Breast epithelium (tissue), 4 donors: ENCODE data around the gene CLSTN3. TPM values are rescaled to one million over a fixed set of nuclear protein-coding genes. Genes with fewer than 3 reads are reported as not detected.
A peak's percentile ranks its signal among the peaks of the same experiment; 100 is the strongest.

Experiments used
- DNase-seq, 2 donors: peaks; one replicate each; pipeline ENCODE4 v3.0.0-alpha.2; 2019; ENCODE audit warnings: low spot score in 2 of 2
- H3K27ac ChIP-seq, 2 donors: fragments of 200-600 bp; sonication (generic) in 1 of 2; one replicate each; pipeline ENCODE4 v1.5.1; 2016 to 2019; ENCODE audit warnings: mild to moderate bottlenecking in 1 of 2
- H3K27me3 ChIP-seq, 2 donors: fragments of 200-600 bp; sonication (generic) in 1 of 2; one replicate each; pipeline versions ENCODE4 v1.5.1 to v1.6.0; 2017 to 2019; ENCODE audit warnings: control low read depth in 1 of 2, mild to moderate bottlenecking in 1 of 2
- H3K36me3 ChIP-seq: fragments of 200-600 bp; one replicate; pipeline ENCODE4 v1.5.1; 2019
- H3K4me1 ChIP-seq, 2 donors: fragments of 200-600 bp; sonication (generic); one replicate each; pipeline ENCODE4 v1.5.1; 2016 to 2019; ENCODE audit warnings: control low read depth in 1 of 2
- H3K4me3 ChIP-seq, 3 donors: fragments of 200-600 bp; sonication (generic); 1 replicate in 2 of 3; 2 replicates in 1 of 3; pipeline ENCODE4 v1.5.1; 2016 to 2019; ENCODE audit warnings: mild to moderate bottlenecking in 3 of 3, moderate library complexity in 2 of 3
- H3K9me3 ChIP-seq, 2 donors: fragments of 200-600 bp; sonication (generic) in 1 of 2; one replicate each; pipeline ENCODE4 v1.5.1; 2016 to 2019; ENCODE audit warnings: control low read depth in 1 of 2
- POLR2A ChIP-seq: fragments of 450-650 bp; IDR thresholded peaks from one replicate; pipeline ENCODE4 v1.6.1; 2016; ENCODE audit warnings: antibody characterized with exemption, mild to moderate bottlenecking, moderate library complexity
- POLR2AphosphoS5 ChIP-seq, 3 donors: sonication (generic); formaldehyde crosslinking; IDR thresholded peaks; one replicate each; pipeline ENCODE4 v1.6.1; 2017; ENCODE audit warnings: antibody characterized with exemption in 3 of 3
- intact Hi-C: fragments of 100-400 bp; cut with DNase I; formaldehyde crosslinking; loops from one replicate; pipeline ENCODE4 v1.15.1; 2023; ENCODE audit warnings: low total_unique reads
- total RNA-seq, 3 donors: library from RNA; depleted of rRNA; stranded (reverse); fragments of >200 nt; gene quantifications; one replicate each; pipeline ENCODE4 v1.1.0, GENCODE V29; 2016
- TF ChIP-seq, protein P1 (sequence below), 3 donors: fragments of 450-650 bp; IDR thresholded peaks; one replicate each; pipeline ENCODE4 v1.5.1; 2016 to 2017; ENCODE audit warnings: antibody characterized with exemption in 3 of 3, mild to moderate bottlenecking in 3 of 3, moderate library complexity in 3 of 3

The CLSTN3 gene
- total RNA-seq, 3 donors from 2014 or later, result 23.9 to 58.7 (median 40.3) TPM

DNA sequence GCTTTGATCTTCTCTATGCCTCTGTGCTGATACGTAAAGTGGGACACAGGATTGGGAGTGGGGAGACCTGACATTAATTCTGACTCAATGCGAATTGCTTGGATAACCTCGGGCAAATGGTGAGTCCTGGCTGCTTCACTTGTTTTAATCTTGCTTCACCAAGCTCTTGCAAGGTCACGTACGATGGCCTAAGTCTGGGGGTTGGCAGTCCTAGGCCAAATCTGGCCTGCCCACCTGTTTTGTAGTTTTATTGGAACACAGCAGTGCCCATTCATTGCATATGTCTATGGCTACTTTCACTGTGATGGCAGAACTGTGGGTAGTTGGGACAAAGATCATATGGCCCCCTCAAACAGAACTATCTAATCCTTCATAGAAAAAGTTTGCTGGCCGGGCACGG, 13.4 kb downstream of the CLSTN3 start:
- no peaks in the 10 kb centered on the region for H3K27me3 ChIP-seq
- no peak overlapping the region for H3K27ac ChIP-seq
- peak in 1 of 2 donors; percentile 7 for DNase-seq
- no peaks in the 10 kb centered on the region for H3K9me3 ChIP-seq
- TF ChIP-seq POLR2A (no peak), POLR2AphosphoS5 (IDR thresholded peaks at IDR 0.05) (no peak)
- TF ChIP-seq, protein P1, sequence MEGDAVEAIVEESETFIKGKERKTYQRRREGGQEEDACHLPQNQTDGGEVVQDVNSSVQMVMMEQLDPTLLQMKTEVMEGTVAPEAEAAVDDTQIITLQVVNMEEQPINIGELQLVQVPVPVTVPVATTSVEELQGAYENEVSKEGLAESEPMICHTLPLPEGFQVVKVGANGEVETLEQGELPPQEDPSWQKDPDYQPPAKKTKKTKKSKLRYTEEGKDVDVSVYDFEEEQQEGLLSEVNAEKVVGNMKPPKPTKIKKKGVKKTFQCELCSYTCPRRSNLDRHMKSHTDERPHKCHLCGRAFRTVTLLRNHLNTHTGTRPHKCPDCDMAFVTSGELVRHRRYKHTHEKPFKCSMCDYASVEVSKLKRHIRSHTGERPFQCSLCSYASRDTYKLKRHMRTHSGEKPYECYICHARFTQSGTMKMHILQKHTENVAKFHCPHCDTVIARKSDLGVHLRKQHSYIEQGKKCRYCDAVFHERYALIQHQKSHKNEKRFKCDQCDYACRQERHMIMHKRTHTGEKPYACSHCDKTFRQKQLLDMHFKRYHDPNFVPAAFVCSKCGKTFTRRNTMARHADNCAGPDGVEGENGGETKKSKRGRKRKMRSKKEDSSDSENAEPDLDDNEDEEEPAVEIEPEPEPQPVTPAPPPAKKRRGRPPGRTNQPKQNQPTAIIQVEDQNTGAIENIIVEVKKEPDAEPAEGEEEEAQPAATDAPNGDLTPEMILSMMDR (IDR thresholded peaks at IDR 0.05), result no peak
- no peak overlapping the region for H3K4me3 ChIP-seq
- no peaks in the 10 kb centered on the region for H3K36me3 ChIP-seq
- intact Hi-C loops, result no loop called here
- no peaks in the 10 kb centered on the region for H3K4me1 ChIP-seq

DNA sequence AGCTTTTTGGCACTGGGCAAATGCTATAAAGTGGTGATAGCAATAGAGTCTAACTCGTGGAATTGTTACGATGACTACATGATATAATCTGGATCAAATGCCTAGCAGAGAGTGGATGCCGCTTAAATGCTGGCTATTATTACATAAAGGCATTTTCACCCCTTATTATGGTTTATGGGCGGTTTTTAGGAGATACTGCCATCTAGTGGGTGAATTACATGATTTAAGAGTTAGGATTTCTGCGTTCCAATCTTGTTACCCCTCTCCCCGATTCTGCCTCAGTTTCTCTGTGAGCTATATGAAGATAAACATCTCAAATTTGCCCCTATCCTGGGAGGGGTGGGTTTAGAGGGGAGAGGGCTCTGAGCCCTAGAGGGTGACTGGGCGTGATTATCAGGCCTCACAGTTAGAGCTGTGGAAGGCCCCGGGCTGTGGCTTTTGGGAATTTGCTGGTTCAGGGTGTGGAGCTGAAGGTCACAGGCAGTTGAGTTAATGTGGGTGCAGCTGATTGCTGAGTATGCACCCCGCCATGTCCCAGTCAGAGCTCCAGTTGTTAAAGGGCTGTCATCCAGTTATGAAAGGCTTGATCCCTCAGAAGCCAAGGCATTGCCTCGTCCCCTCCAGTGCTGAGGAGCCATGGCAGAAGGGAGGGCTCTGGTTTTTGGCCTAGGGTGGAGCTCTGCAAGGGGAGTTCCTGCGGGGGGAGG, 14.4 kb downstream of the CLSTN3 start:
- Histone ChIP-seq H3K27me3 (no peaks in the 10 kb centered on the region), H3K36me3 (peaks cover 3% of the 10 kb centered on the region), H3K9me3 (no peaks in the 10 kb centered on the region), H3K4me1 (no peaks in the 10 kb centered on the region), H3K4me3 (no peak overlapping the region), H3K27ac (peak overlapping the region in 1 of 2 donors; percentile 77)
- no peak for TF ChIP-seq POLR2A
- TF ChIP-seq, protein P1 (IDR thresholded peaks at IDR 0.05), result peak in 2 of 3 donors; percentile 25 to 37
- no peak for DNase-seq
- intact Hi-C loops, result no loop called here

DNA sequence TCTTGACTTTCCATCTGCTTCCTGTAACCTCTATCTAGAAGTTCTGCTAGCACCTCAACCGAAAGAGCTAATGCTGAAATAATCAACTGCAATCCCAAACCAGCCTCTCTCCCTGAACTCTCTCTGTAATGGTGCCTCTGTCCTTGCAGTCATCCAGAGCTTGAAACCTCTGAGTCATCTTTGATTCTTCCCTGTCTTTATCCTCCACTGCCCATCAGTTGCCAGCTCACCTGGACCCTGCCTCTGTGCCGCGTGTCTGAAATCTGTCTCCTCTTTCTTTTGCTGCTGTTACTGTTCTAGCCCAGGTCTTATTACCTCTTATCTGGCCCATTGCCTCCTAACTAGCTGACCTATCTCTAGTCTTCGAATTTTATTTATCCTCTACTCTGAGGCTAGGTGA, 15.5 kb downstream of the CLSTN3 start:
- Histone ChIP-seq H3K27me3 (no peaks in the 10 kb centered on the region), H3K36me3 (peaks cover 5% of the 10 kb centered on the region), H3K9me3 (no peaks in the 10 kb centered on the region), H3K27ac (no peak overlapping the region), H3K4me3 (no peak overlapping the region), H3K4me1 (no peaks in the 10 kb centered on the region)
- TF ChIP-seq POLR2AphosphoS5 (IDR thresholded peaks at IDR 0.05), result no peak
- TF ChIP-seq, protein P1 (IDR thresholded peaks at IDR 0.05), result no peak
- TF ChIP-seq POLR2A, result no peak
- intact Hi-C loops, result no loop called here
- DNase-seq, result no peak

DNA sequence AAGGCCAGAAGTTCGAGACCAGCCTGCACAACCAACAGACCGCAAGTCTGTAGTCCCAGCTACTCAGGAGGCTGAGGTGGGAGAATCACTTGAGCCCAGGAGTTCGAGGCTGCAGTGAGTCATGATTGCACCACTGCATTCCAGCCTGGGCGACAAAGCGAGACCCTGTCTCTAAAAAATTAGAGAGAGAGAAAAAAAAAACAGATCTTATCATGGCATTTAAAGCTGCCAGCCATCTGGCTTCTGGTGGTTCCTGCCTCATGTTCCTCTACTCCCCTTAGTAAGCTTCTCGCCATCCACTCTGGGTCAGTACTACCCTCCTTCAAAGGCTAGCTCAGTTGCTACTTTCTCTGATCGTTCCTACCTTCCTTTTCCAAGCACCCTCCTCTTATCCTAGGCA, 16.1 kb downstream of the CLSTN3 start:
- Histone ChIP-seq H3K27ac (no peak overlapping the region), H3K27me3 (no peaks in the 10 kb centered on the region), H3K36me3 (peaks cover 5% of the 10 kb centered on the region), H3K4me3 (no peak overlapping the region), H3K4me1 (no peaks in the 10 kb centered on the region), H3K9me3 (no peaks in the 10 kb centered on the region)
- no peak for TF ChIP-seq POLR2A
- TF ChIP-seq, protein P1 (IDR thresholded peaks at IDR 0.05), result no peak
- intact Hi-C loops, result no loop called here
- no peak for DNase-seq

DNA sequence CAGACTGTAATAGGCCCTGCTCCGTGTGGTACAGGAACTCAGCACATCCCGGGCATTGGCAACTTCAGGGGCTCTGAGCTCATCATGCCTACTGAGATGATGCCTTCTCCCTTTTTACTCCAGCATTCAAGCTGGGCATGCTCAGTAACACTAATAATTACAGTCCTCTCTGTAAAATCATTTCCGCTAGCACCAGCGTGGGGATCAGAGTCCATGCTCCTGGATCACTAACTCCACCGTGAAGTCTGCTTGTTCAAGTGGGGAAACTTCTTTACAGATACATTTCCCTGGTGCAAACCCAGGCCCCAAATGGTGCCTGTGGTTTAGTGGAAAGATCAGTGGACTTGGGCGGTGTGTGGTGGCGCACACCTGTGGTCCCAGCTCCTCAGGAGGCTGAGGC, 16.7 kb downstream of the CLSTN3 start:
- TF ChIP-seq POLR2A (no peak), POLR2AphosphoS5 (IDR thresholded peaks at IDR 0.05) (no peak)
- TF ChIP-seq, protein P1 (IDR thresholded peaks at IDR 0.05), result no peak
- Histone ChIP-seq H3K9me3 (no peaks in the 10 kb centered on the region), H3K4me1 (no peaks in the 10 kb centered on the region), H3K27me3 (no peaks in the 10 kb centered on the region), H3K36me3 (peaks cover 5% of the 10 kb centered on the region), H3K4me3 (no peak overlapping the region), H3K27ac (no peak overlapping the region)
- DNase-seq, result no peak
- intact Hi-C loops, result no loop called here
